C4-2B (cell line): Measurements from ENCODE around the gene RELL2.

ENCODE experiments used
- CTCF ChIP-seq: fragments of 450-650 bp; conservative IDR thresholded peaks from 2 replicates; pipeline ENCODE4 v1.5.1; 2017; ENCODE audit warnings: mild to moderate bottlenecking
- ZFX ChIP-seq: fragments of 450-650 bp; IDR thresholded peaks from 2 replicates; pipeline ENCODE4 v1.6.1; 2017

DNA sequence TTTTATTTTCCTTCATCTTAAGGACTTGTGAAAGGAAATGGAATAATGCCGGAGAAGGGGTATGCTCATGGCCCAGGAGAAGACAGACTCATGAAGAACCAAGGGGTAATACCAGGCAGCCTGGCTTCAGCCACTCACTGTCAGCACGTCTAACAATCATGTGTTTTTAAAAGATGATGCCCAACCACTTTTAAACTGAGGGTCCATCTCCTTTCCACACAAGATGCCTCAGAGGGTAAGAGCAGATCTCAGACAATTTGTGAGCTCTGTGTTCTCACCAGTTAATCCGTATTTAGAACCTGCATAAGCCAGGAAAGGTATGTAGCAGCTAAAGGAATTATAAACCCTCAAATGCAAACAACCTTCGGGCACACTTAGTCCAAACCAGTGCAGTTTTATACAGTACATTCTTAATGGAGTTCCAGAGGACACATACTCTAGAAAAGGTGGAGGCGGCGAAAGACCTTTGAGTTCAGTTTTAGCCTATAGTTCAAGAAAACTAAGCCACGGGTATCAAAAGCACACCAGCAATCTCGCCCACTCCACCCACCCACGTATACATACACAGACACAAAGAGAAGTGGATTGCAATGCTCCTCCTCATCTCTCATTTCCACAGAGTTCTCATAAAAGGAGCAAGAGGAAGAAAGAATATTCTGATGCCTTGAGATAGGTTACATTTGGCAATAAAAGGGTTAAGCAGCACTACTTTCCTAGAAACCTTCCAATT is 20.6 kb upstream of the RELL2 start:
- TF ChIP-seq CTCF (no peak), ZFX (no peak)
